ENCODE data around the gene KPNA3. TPM values are rescaled to one million over a fixed set of nuclear protein-coding genes. Genes with fewer than 3 reads are reported as not detected.
"Not testable (repeated sequence)": the region's sequence is repeated elsewhere in the genome, so short reads cannot be mapped to it uniquely, and the experiment has no call there.

KPNA3 gene
- total and polyA plus RNA-seq, 7 donors: 15.6 to 64.3 (median 41.5) TPM

- intact Hi-C loops (cut with DNase I): no loop called here
- DNase-seq: no peak
- Histone ChIP-seq H3K27ac (no peak overlapping the region), H3K4me3 (no peak overlapping the region), H3K4me1 (no peaks in the 10 kb centered on the region), H3K27me3 (no peaks in the 10 kb centered on the region), H3K36me3 (peaks cover 0 to 22% (median 3%) of the 10 kb centered on the region in 4 donors), H3K9me3 (no peaks in the 10 kb centered on the region)
- TF ChIP-seq, protein P1, sequence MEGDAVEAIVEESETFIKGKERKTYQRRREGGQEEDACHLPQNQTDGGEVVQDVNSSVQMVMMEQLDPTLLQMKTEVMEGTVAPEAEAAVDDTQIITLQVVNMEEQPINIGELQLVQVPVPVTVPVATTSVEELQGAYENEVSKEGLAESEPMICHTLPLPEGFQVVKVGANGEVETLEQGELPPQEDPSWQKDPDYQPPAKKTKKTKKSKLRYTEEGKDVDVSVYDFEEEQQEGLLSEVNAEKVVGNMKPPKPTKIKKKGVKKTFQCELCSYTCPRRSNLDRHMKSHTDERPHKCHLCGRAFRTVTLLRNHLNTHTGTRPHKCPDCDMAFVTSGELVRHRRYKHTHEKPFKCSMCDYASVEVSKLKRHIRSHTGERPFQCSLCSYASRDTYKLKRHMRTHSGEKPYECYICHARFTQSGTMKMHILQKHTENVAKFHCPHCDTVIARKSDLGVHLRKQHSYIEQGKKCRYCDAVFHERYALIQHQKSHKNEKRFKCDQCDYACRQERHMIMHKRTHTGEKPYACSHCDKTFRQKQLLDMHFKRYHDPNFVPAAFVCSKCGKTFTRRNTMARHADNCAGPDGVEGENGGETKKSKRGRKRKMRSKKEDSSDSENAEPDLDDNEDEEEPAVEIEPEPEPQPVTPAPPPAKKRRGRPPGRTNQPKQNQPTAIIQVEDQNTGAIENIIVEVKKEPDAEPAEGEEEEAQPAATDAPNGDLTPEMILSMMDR (IDR thresholded peaks at IDR 0.05): no peak
- TF ChIP-seq EP300 (IDR thresholded peaks at IDR 0.05) (no peak), POLR2AphosphoS5 (IDR thresholded peaks at IDR 0.05) (no peak), POLR2A (IDR thresholded peaks at IDR 0.05) (no peak)
Measured at GRCh38 chr13:49731766-49732165, 60.7 kb downstream of the KPNA3 start.

DNA sequence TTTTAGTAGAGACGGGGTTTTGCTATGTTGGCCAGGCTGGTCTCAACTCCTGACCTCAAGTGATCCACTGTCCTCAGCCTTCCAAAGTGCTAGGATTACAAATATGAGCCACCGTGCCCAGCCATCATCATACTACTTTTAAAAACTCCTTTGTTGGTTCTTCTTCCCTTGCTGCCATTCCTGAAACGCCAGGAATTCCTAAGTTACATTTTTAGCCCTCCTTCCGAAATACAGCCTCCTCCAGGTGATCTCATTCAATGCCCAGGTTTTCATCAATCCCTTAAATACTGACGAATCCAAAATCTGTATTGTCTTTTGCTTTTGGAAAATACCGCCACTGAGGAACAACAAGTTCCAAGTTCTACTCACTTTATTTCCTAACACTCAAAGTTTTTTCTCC, 75.9 kb downstream of the KPNA3 start:
- H3K4me1 ChIP-seq: no peaks in the 10 kb centered on the region
- WGBS, 2 donors: 97 to 99% methylated on average over 6 of the region's 6 CpGs
- H3K9me3 ChIP-seq: peaks cover 0 to 8% (median 0%) of the 10 kb centered on the region in 4 donors
- TF ChIP-seq POLR2A (IDR thresholded peaks at IDR 0.05) (no peak), EP300 (IDR thresholded peaks at IDR 0.05) (no peak), POLR2AphosphoS5 (IDR thresholded peaks at IDR 0.05) (no peak)
- TF ChIP-seq, protein P1 (IDR thresholded peaks at IDR 0.05): no peak
- H3K27ac ChIP-seq: no peak overlapping the region
- no peaks in the 10 kb centered on the region for H3K27me3 ChIP-seq
- intact Hi-C loops (cut with DNase I): no loop called here
- H3K4me3 ChIP-seq: no peak overlapping the region
- no peak for DNase-seq
- peaks cover 0 to 64% (median 23%) of the 10 kb centered on the region in 4 donors for H3K36me3 ChIP-seq

GRCh38 chr13:49714757-49715156, 77.7 kb downstream of the KPNA3 start:
- Histone ChIP-seq H3K4me3 (no peak overlapping the region), H3K27me3 (no peaks in the 10 kb centered on the region), H3K9me3 (peaks cover 0 to 8% (median 0%) of the 10 kb centered on the region in 4 donors), H3K36me3 (peaks cover 0 to 58% (median 16%) of the 10 kb centered on the region in 4 donors), H3K4me1 (no peaks in the 10 kb centered on the region), H3K27ac (no peak overlapping the region)
- DNase-seq: no peak
- intact Hi-C loops (cut with DNase I): no loop called here
- WGBS, 2 donors: 97 to 100% methylated on average over 1 of the region's 1 CpG
- TF ChIP-seq POLR2A (IDR thresholded peaks at IDR 0.05): no peak
- TF ChIP-seq, protein P1 (IDR thresholded peaks at IDR 0.05): no peak
- TF ChIP-seq POLR2AphosphoS5 (IDR thresholded peaks at IDR 0.05): no peak
- TF ChIP-seq EP300 (IDR thresholded peaks at IDR 0.05): no peak

DNA sequence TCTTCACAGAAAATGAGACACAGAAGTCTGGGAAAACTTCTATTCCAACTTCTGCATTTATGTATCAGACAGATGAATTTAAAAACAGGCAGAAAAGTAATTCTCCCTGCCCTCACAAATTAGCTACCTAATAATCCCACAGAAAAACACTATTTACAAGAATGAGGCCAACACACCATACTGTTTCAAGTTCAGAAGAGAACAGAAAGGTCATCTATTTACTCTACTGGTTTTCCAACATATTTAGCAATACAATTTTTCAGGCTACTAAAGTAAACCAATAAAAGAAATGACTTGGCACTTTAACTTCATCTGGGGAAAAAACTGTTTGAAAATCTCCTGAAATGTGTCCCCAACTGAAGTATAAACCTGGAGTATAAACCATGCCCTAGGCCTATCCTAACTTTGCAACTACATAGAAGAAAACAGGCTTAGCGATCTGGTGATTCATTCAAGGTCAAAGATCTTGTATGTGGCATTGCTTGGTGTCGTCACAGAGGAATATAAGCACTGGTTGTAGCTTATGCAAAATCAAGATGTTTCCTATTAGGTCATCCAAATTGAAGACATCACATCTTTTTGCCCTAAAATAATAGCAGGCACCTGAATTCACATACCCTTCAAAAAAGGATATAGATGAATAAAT, 81.1 kb downstream of the KPNA3 start:
- Histone ChIP-seq H3K27ac (no peak overlapping the region), H3K9me3 (peaks cover 0 to 8% (median 0%) of the 10 kb centered on the region in 4 donors), H3K36me3 (peaks cover 0 to 50% (median 10%) of the 10 kb centered on the region in 4 donors), H3K4me1 (no peaks in the 10 kb centered on the region), H3K4me3 (no peak overlapping the region), H3K27me3 (no peaks in the 10 kb centered on the region)
- TF ChIP-seq, protein P1 (IDR thresholded peaks at IDR 0.05): no peak
- no peak for DNase-seq
- intact Hi-C loops (cut with DNase I): no loop called here
- 35 to 82% methylated on average over 2 of the region's 2 CpGs for WGBS, 2 donors

DNA sequence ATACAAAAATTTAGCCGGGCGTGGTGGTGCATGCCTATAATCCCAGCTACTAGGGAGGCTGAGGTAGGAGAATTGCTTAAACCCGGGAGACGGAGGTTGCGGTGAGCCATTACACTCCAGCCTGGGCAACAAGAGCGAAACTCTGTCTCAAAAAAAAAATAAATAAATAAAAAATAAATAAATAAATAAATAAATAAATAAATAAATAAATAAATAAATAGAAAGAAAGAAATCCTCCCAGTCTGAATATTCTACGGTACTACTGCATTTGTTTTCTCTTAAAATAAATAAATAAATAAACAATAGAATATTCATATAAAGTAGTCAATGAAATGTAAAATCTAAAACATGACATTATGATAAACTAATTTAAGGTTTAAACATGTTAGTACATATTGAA, 88.2 kb downstream of the KPNA3 start:
- H3K27ac ChIP-seq; DNase-seq; H3K4me1 ChIP-seq; H3K9me3 ChIP-seq; H3K27me3 ChIP-seq; intact Hi-C loops (cut with DNase I); H3K4me3 ChIP-seq: not testable (repeated sequence)
- H3K36me3 ChIP-seq: peaks cover 0 to 69% (median 19%) of the 10 kb centered on the region in 4 donors
- WGBS, 2 donors: 97% methylated on average over 7 of the region's 7 CpGs
